Vagina (tissue), 2 donors: ENCODE results near the gene FBXW5. TPM values are rescaled to one million over a fixed set of nuclear protein-coding genes. Genes with fewer than 3 reads are reported as not detected.

Source experiments
- DNase-seq, 2 donors: peaks; one replicate each; pipeline ENCODE4 v3.0.0-alpha.2; 2017; ENCODE audit errors: extremely low spot score in 2 of 2
- H3K27ac ChIP-seq: fragments of 200-600 bp; sonication (generic); one replicate; pipeline ENCODE4 v1.5.1; 2019
- H3K27me3 ChIP-seq: fragments of 200-600 bp; sonication (generic); one replicate; pipeline ENCODE4 v1.5.1; 2019
- H3K36me3 ChIP-seq, 2 donors: fragments of 200-600 bp; sonication (generic); one replicate each; pipeline ENCODE4 v1.5.1; 2017 to 2019
- H3K4me1 ChIP-seq: fragments of 200-600 bp; sonication (generic); one replicate; pipeline ENCODE4 v1.5.1; 2019
- H3K4me3 ChIP-seq, 2 donors: fragments of 200-600 bp; sonication (generic); 1 replicate in 1 of 2; 2 replicates in 1 of 2; pipeline ENCODE4 v1.5.1; 2016 to 2019
- H3K9me3 ChIP-seq: fragments of 200-600 bp; sonication (generic); one replicate; pipeline ENCODE4 v1.5.1; 2019
- CTCF ChIP-seq, 3 experiments: fragments of 450-650 bp in 2 of 3; fragments of 200-600 bp in 1 of 3; sonication (generic) in 1 of 3; IDR thresholded peaks; one replicate each; pipeline ENCODE4 v1.5.1; 2017 to 2019; ENCODE audit warnings: antibody characterized with exemption in 3 of 3, mild to moderate bottlenecking in 2 of 3, moderate library complexity in 2 of 3
- POLR2A ChIP-seq, 2 donors: fragments of 450-650 bp; IDR thresholded peaks; one replicate each; pipeline ENCODE4 v1.6.1; 2017; ENCODE audit warnings: antibody characterized with exemption in 2 of 2, mild to moderate bottlenecking in 2 of 2, moderate library complexity in 2 of 2
- POLR2AphosphoS5 ChIP-seq, 2 donors: sonication (generic); formaldehyde crosslinking; IDR thresholded peaks; one replicate each; pipeline ENCODE4 v1.9.0; 2017; ENCODE audit warnings: antibody characterized with exemption in 2 of 2, mild to moderate bottlenecking in 2 of 2, low read depth in 1 of 2; ENCODE audit not compliant: insufficient read depth in 1 of 2
- intact Hi-C: fragments of 100-400 bp; cut with DNase I; formaldehyde crosslinking; loops from one replicate; pipeline ENCODE4 v1.15.1; 2023
- total RNA-seq: library from RNA; depleted of rRNA; stranded (reverse); fragments of >200 nt; gene quantifications from one replicate; pipeline ENCODE4 v1.2.3, GENCODE V29; 2016

The FBXW5 gene
- total RNA-seq, 1 donor from 2014 or later = 125 TPM

- H3K36me3 ChIP-seq = peaks cover 0 to 39% of the 10 kb centered on the region in 2 donors
- intact Hi-C loops = no loop called here
Observed at GRCh38 chr9:136920734-136921231, 23.8 kb downstream of the FBXW5 start.

DNA sequence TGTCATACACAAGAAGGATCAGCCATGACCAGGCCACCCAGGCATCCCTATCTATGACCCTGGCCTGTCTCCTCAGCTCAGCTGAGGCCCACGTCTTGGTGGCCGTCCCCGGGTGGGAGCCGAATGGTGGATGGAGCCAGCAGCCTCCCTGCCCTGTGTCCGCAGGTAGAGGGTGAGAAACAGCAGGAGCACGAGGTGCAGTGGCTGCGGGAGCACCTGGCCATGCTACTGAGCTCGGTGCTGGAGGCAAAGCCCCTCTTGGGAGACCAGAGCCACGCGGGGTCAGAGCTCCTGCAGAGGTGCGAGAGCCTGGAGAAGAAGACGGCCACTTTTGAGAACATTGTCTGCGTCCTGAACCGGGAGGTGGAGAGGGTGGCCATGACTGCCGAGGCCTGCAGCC lies 24.5 kb downstream of the FBXW5 start:
- Histone ChIP-seq H3K27me3 (no peaks in the 10 kb centered on the region), H3K4me1 (no peaks in the 10 kb centered on the region), H3K4me3 (no peak overlapping the region), H3K9me3 (no peaks in the 10 kb centered on the region), H3K36me3 (peaks cover 0 to 38% of the 10 kb centered on the region in 2 donors), H3K27ac (no peak overlapping the region)
- no peak for TF ChIP-seq POLR2AphosphoS5 (IDR thresholded peaks at IDR 0.05; ENCODE audit: insufficient read depth in 1 of 2, low read depth in 1 of 2)
- no peak for TF ChIP-seq POLR2A (IDR thresholded peaks at IDR 0.05)
- no peak for TF ChIP-seq CTCF (IDR thresholded peaks at IDR 0.05)
- intact Hi-C loops = no loop called here
- DNase-seq = no peak

More at GRCh38 chr9:136920734-136921231, 23.8 kb downstream of the FBXW5 start:
- DNase-seq = no peak
- no peaks in the 10 kb centered on the region for H3K27me3 ChIP-seq
- H3K27ac ChIP-seq = no peak overlapping the region
- no peak overlapping the region for H3K4me3 ChIP-seq
- H3K4me1 ChIP-seq = no peaks in the 10 kb centered on the region
- H3K9me3 ChIP-seq = no peaks in the 10 kb centered on the region
- no peak for TF ChIP-seq POLR2A (IDR thresholded peaks at IDR 0.05)
- TF ChIP-seq POLR2AphosphoS5 (IDR thresholded peaks at IDR 0.05; ENCODE audit: insufficient read depth in 1 of 2, low read depth in 1 of 2) = no peak
- TF ChIP-seq CTCF (IDR thresholded peaks at IDR 0.05) = no peak

DNA sequence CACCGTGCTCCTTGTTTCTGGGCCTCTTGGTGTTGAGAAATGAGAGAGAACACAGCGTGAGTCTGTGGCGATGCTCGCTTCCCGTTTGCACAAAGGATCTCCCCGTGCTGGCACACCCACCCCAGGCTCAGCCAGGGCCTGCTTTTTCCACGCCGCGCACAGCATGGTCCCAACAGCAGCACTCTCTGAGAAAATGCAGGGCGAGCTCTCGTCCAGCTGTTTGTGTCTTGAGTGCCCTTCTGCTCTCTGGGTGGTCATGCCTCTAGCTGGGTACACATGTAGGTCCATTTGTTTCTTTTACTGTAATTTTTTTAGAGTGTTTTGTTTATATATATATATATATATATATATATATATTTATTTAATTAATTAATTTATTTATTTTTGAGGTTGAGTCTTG lies 26.6 kb downstream of the FBXW5 start:
- H3K4me3 ChIP-seq = no peak overlapping the region
- no peak overlapping the region for H3K27ac ChIP-seq
- no peaks in the 10 kb centered on the region for H3K9me3 ChIP-seq
- no peaks in the 10 kb centered on the region for H3K27me3 ChIP-seq
- no peak for TF ChIP-seq CTCF (IDR thresholded peaks at IDR 0.05)
- no peak for TF ChIP-seq POLR2A (IDR thresholded peaks at IDR 0.05)
- TF ChIP-seq POLR2AphosphoS5 (IDR thresholded peaks at IDR 0.05; ENCODE audit: insufficient read depth in 1 of 2, low read depth in 1 of 2) = no peak
- peaks cover 0 to 42% of the 10 kb centered on the region in 2 donors for H3K36me3 ChIP-seq
- intact Hi-C loops = no loop called here
- DNase-seq = no peak
- H3K4me1 ChIP-seq = no peaks in the 10 kb centered on the region

- DNase-seq = no peak
- TF ChIP-seq POLR2A (IDR thresholded peaks at IDR 0.05) (no peak), POLR2AphosphoS5 (IDR thresholded peaks at IDR 0.05; ENCODE audit: insufficient read depth in 1 of 2, low read depth in 1 of 2) (no peak), CTCF (IDR thresholded peaks at IDR 0.05) (no peak)
- H3K36me3 ChIP-seq = peaks cover 0 to 35% of the 10 kb centered on the region in 2 donors
- no peak overlapping the region for H3K27ac ChIP-seq
- intact Hi-C loops = no loop called here
- H3K9me3 ChIP-seq = no peaks in the 10 kb centered on the region
- H3K4me3 ChIP-seq = no peak overlapping the region
- H3K27me3 ChIP-seq = no peaks in the 10 kb centered on the region
- no peaks in the 10 kb centered on the region for H3K4me1 ChIP-seq
Observed at GRCh38 chr9:136916330-136917184, 28.0 kb downstream of the FBXW5 start.
